Body of pancreas (tissue), 4 donors: ENCODE results near the gene ST6GALNAC1.

ENCODE experiments used
- CTCF ChIP-seq, 7 experiments: fragments of 450-650 bp in 4 of 7; fragments of 200-600 bp in 3 of 7; sonication (generic) in 3 of 7; IDR thresholded peaks; one replicate each; pipeline ENCODE4 v1.5.1; 2016 to 2019; ENCODE audit warnings: antibody characterized with exemption in 7 of 7
- POLR2A ChIP-seq, 3 donors: fragments of 450-650 bp; IDR thresholded peaks; one replicate each; pipeline ENCODE4 v1.6.1; 2016; ENCODE audit warnings: antibody characterized with exemption in 3 of 3, mild to moderate bottlenecking in 2 of 3

GRCh38 chr17:76633628-76634328, 9.8 kb downstream of the ST6GALNAC1 start:
- TF ChIP-seq CTCF (IDR thresholded peaks at IDR 0.05) (no peak), POLR2A (IDR thresholded peaks at IDR 0.05) (no peak)
